GM12892 (cell line): ENCODE measurements around the gene PNPLA5.

Experiments
- POLR2A ChIP-seq: IDR thresholded peaks from 2 replicates; pipeline ENCODE4 v1.6.1; 2011; ENCODE audit warnings: low read depth, low read length, control low read depth
- POLR2AphosphoS5 ChIP-seq: IDR thresholded peaks from 2 replicates; pipeline ENCODE4 v1.6.1; 2011; ENCODE audit warnings: low read depth, low read length, control low read depth
- TAF1 ChIP-seq: IDR thresholded peaks from 2 replicates; pipeline ENCODE4 v1.6.1; 2011; ENCODE audit warnings: low read depth, mild to moderate bottlenecking, control low read depth, low read length, borderline replicate concordance

DNA sequence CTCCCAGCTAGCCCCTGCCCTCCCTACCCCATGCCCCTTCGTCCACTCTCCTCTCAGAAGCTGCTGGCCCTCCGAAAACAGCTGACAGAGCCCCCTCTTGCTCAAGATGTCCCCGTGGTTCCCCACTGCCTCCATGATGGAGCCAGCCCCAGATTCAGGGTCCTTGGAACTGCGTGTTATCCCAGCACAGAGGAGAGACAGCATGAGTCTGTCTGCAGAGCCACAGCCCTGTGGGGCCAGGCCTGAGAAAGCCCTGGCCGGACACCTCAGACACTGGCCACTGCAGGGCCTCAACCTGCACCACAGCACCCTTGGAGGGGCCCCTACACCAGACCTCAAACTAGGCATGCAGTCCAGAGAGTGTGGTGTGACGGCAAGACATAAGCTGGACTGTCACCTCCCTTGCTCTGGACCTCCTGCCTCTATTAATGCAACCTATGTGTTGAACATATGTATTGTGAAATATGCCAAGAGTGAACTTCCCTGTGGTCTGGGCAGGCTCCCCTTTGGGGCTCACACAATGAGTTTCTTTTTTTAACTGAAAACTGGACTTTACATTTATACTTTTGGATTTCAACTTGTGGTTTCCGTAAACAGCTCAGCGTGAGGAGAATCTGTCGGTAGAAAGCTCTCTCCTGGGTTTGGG is 9.6 kb downstream of the PNPLA5 start:
- TF ChIP-seq POLR2AphosphoS5 (no peak), POLR2A (no peak), TAF1 (no peak)
